Spleen (tissue), 11 donors: Measurements from ENCODE around the gene KCNK5. TPM values are rescaled to one million over a fixed set of nuclear protein-coding genes. Genes with fewer than 3 reads are reported as not detected.

Experiments
- DNase-seq: peaks from one replicate; pipeline ENCODE4 v3.0.0-alpha.2; 2020
- H3K27ac ChIP-seq, 8 donors: fragments of 200-600 bp; sonication (generic) in 7 of 8; 1 replicate in 4 of 8; 2 replicates in 4 of 8; pipeline versions ENCODE4 v1.5.0 to v1.8.0; 2016 to 2021; ENCODE audit warnings: inconsistent platforms in 4 of 8, mild to moderate bottlenecking in 4 of 8, moderate library complexity in 1 of 8
- H3K27me3 ChIP-seq, 7 donors: fragments of 200-600 bp; sonication (generic) in 6 of 7; replicated peaks in 1 of 7; 1 replicate in 4 of 7; 2 replicates in 3 of 7; pipeline versions ENCODE4 v1.5.0 to v1.8.0; 2016 to 2021; ENCODE audit warnings: inconsistent platforms in 3 of 7, mild to moderate bottlenecking in 1 of 7
- H3K36me3 ChIP-seq, 6 donors: fragments of 200-600 bp; sonication (generic) in 5 of 6; 1 replicate in 4 of 6; 2 replicates in 2 of 6; pipeline versions ENCODE4 v1.5.0 to v1.8.0; 2016 to 2021; ENCODE audit warnings: inconsistent platforms in 2 of 6
- H3K4me1 ChIP-seq, 6 donors: fragments of 200-600 bp; sonication (generic) in 5 of 6; 1 replicate in 3 of 6; 2 replicates in 3 of 6; pipeline versions ENCODE4 v1.5.0 to v1.8.0; 2016 to 2021; ENCODE audit warnings: inconsistent platforms in 3 of 6
- H3K4me3 ChIP-seq, 8 donors: fragments of 200-600 bp; sonication (generic) in 7 of 8; 1 replicate in 4 of 8; 2 replicates in 4 of 8; pipeline versions ENCODE4 v1.5.0 to v1.8.0; 2016 to 2021; ENCODE audit warnings: inconsistent platforms in 4 of 8, mild to moderate bottlenecking in 4 of 8, moderate library complexity in 2 of 8
- H3K9me3 ChIP-seq, 8 donors: fragments of 200-600 bp; sonication (generic) in 7 of 8; 1 replicate in 4 of 8; 2 replicates in 4 of 8; pipeline versions ENCODE4 v1.5.0 to v1.8.0; 2016 to 2021; ENCODE audit warnings: inconsistent platforms in 4 of 8
- POLR2A ChIP-seq, 3 donors: fragments of 450-650 bp; IDR thresholded peaks; one replicate each; pipeline ENCODE4 v1.5.1; 2017; ENCODE audit warnings: antibody characterized with exemption in 3 of 3, mild to moderate bottlenecking in 1 of 3
- POLR2AphosphoS5 ChIP-seq, 3 donors: sonication (generic); formaldehyde crosslinking; IDR thresholded peaks; one replicate each; pipeline ENCODE4 v1.5.1; 2017; ENCODE audit warnings: antibody characterized with exemption in 3 of 3
- WGBS, 5 donors: extraction: QIAGEN DNeasy Blood & Tissue Kit in 3 of 5; methylation state at CpG; one replicate each; pipeline versions ENCODE4 v1.1.5 to v1.1.7; 2013 to 2018; 5-methylcytosine and 5-hydroxymethylcytosine counted together
- intact Hi-C: fragments of 100-400 bp; cut with DNase I; formaldehyde crosslinking; loops from one replicate; pipeline ENCODE4 v1.15.0; 2023; ENCODE audit warnings: low total_unique reads
- polyA plus RNA-seq, 3 donors: library from polyadenylated mRNA; stranded (reverse); fragments of 200-250 nt; gene quantifications; one replicate each; pipeline ENCODE4 v1.2.1, GENCODE V29; 2013
- total RNA-seq, 7 donors: library from RNA; depleted of rRNA in 3 of 7; stranded (reverse); fragments of >200 nt in 3 of 7; fragmentation: NEBNext Ultra II Directional in 4 of 7; extraction: Animal tissue kit (Norgen Biotek cat#: 25700) in 4 of 7; gene quantifications; one replicate each; pipeline versions ENCODE4 v1.1.0 to v1.2.1, GENCODE V29; 2016 to 2021
- TF ChIP-seq, protein P1 (sequence below), 11 experiments: fragments of 200-600 bp in 7 of 11; fragments of 450-650 bp in 4 of 11; sonication (generic) in 4 of 11; IDR thresholded peaks in 8 of 11; conservative IDR thresholded peaks in 3 of 11; 1 replicate in 7 of 11; 2 replicates in 4 of 11; pipeline versions ENCODE4 v1.4.0 to v1.8.0; 2016 to 2021; ENCODE audit warnings: antibody characterized with exemption in 11 of 11, inconsistent platforms in 4 of 11, mild to moderate bottlenecking in 1 of 11
- donor health status: healthy with polysubstance abuse.
- donor health status: DM: no; HTN: no; CAD: no; lungs with moderate emphysema.
- donor health status: DM: no; HTN: no; CAD: no.
- donor health status: Bipolar disorder and iron deficiency.
- donor health status: healthy.
- donor health status: DM: no; HTN: no; CAD: no.
- donor health status: DM: yes; HTN: yes; CAD: no.

KCNK5 gene
- total and polyA plus RNA-seq, 10 donors, result 0.52 to 5.9 (median 3.2) TPM

DNA sequence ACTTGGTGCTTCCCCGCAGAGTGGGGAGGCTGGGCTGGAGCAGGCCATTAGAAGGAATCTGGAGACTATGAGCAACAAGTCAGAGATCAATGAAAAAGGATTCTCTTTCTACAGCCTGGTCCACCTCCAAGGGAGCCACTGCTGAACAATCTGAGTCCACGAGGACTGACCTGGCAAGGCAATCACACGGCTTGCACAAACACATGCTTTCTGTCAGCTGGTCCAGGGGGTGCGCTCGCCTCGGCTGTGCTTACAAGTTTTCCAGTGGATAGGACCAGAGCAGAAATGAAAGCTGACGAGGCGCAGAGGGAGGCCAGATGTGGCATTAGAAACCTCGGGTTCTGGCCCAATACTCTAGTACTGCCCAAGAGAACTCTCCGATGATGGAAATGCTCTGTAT lies 18.1 kb downstream of the KCNK5 start:
- Histone ChIP-seq H3K4me1 (peaks cover 0 to 83% (median 29%) of the 10 kb centered on the region in 6 donors), H3K27ac (no peak overlapping the region), H3K27me3 (no peaks in the 10 kb centered on the region), H3K4me3 (no peak overlapping the region), H3K36me3 (no peaks in the 10 kb centered on the region), H3K9me3 (no peaks in the 10 kb centered on the region)
- TF ChIP-seq POLR2A (IDR thresholded peaks at IDR 0.05), result no peak
- no peak for TF ChIP-seq POLR2AphosphoS5 (IDR thresholded peaks at IDR 0.05)
- TF ChIP-seq, protein P1, sequence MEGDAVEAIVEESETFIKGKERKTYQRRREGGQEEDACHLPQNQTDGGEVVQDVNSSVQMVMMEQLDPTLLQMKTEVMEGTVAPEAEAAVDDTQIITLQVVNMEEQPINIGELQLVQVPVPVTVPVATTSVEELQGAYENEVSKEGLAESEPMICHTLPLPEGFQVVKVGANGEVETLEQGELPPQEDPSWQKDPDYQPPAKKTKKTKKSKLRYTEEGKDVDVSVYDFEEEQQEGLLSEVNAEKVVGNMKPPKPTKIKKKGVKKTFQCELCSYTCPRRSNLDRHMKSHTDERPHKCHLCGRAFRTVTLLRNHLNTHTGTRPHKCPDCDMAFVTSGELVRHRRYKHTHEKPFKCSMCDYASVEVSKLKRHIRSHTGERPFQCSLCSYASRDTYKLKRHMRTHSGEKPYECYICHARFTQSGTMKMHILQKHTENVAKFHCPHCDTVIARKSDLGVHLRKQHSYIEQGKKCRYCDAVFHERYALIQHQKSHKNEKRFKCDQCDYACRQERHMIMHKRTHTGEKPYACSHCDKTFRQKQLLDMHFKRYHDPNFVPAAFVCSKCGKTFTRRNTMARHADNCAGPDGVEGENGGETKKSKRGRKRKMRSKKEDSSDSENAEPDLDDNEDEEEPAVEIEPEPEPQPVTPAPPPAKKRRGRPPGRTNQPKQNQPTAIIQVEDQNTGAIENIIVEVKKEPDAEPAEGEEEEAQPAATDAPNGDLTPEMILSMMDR (IDR thresholded peaks at IDR 0.05 in 8 of 11, conservative IDR thresholded peaks at IDR 0.05 in 3 of 11), result no peak
- intact Hi-C loops, result no loop called here
- DNase-seq, result no peak
- 84 to 95% (median 85%) methylated on average over 10 of the region's 10 CpGs for whole genome bisulfite sequencing, 5 donors

DNA sequence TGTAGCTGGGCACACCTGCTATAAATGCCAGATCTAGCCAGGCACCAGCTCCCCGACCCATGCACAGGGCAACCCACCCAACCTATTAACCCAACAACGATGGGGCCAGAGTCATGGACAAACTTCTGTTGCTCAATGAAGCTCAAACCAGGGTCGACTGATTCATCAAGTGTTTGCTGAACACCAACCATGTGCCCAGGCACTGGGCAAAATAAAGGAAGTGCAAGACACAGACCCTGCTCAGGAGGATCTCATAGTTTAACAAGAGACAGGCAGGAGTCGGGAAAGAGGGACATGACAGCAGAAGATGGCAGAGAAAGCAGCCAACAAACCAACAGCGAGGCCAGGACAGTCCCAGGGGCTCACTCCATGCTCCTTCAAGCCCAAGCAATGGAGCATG lies 18.8 kb downstream of the KCNK5 start:
- intact Hi-C loops, result no loop called here
- H3K4me3 ChIP-seq, result no peak overlapping the region
- DNase-seq, result no peak
- H3K36me3 ChIP-seq, result no peaks in the 10 kb centered on the region
- WGBS, 5 donors, result 50 to 72% (median 65%) methylated on average over 5 of the region's 5 CpGs
- H3K4me1 ChIP-seq, result peaks cover 3 to 85% (median 29%) of the 10 kb centered on the region in 6 donors
- H3K9me3 ChIP-seq, result no peaks in the 10 kb centered on the region
- peak overlapping the region in 3 of 8 donors; percentile 21 to 52 (median 33) for H3K27ac ChIP-seq
- H3K27me3 ChIP-seq, result no peaks in the 10 kb centered on the region
- no peak for TF ChIP-seq POLR2A (IDR thresholded peaks at IDR 0.05)
- no peak for TF ChIP-seq POLR2AphosphoS5 (IDR thresholded peaks at IDR 0.05)
- TF ChIP-seq, protein P1 (IDR thresholded peaks at IDR 0.05 in 8 of 11, conservative IDR thresholded peaks at IDR 0.05 in 3 of 11), result no peak

DNA sequence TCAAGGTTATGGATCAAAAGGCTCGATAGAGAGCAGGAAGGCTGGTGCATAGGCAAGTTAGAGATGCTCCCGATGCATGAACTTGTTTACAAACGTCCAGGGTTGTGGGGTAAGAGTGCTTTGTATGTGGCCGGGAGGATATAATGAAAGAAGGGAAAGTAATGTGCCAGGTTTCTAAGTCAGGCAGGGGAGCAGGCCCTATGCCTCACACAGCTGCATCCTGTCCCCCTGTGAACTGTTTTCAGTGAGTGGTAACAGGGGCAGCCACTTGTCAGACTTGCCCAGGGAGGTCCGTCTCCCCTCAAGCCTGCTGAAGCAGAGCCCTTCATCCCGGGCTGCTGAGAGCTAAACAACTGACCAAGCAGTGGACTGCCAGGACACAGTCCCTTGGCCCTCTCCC lies 19.4 kb downstream of the KCNK5 start:
- Histone ChIP-seq H3K27ac (peak overlapping the region in 3 of 8 donors; percentile 21 to 52 (median 33)), H3K4me1 (peaks cover 3 to 83% (median 27%) of the 10 kb centered on the region in 6 donors), H3K27me3 (no peaks in the 10 kb centered on the region), H3K4me3 (no peak overlapping the region), H3K36me3 (no peaks in the 10 kb centered on the region), H3K9me3 (no peaks in the 10 kb centered on the region)
- intact Hi-C loops, result no loop called here
- 24 to 36% (median 25%) methylated on average over 6 of the region's 6 CpGs for whole genome bisulfite sequencing, 5 donors
- DNase-seq, result no peak
- TF ChIP-seq POLR2AphosphoS5 (IDR thresholded peaks at IDR 0.05) (no peak), POLR2A (IDR thresholded peaks at IDR 0.05) (no peak)
- TF ChIP-seq, protein P1 (IDR thresholded peaks at IDR 0.05 in 8 of 11, conservative IDR thresholded peaks at IDR 0.05 in 3 of 11), result no peak

DNA sequence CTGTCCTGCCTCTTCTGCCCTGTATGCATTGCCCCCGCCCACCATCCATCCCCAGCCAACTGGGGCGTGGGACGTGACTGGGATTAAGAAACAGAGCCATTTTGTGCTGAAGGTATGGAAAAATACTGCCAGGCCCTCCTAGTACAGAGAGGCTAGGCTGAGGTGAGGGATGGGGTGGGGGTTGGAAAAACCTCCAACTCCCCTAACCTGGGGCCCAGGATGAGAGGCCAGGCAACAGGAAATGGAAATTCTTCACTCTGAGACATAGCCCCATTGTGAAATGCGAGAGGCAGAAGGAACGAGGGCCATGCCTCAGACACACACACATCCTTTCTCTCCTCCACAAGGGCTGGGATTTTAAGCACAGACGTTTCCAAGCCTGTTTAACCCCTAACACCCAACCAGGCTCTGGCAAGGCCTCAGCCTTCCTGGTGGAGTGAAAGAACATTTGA lies 19.9 kb downstream of the KCNK5 start:
- peaks cover 3 to 78% (median 25%) of the 10 kb centered on the region in 6 donors for H3K4me1 ChIP-seq
- peak overlapping the region in 3 of 8 donors; percentile 21 to 52 (median 33) for H3K27ac ChIP-seq
- DNase-seq, result no peak
- 29 to 53% (median 46%) methylated on average over 6 of the region's 6 CpGs for WGBS, 5 donors
- intact Hi-C loops, result no loop called here
- H3K27me3 ChIP-seq, result no peaks in the 10 kb centered on the region
- H3K4me3 ChIP-seq, result no peak overlapping the region
- H3K9me3 ChIP-seq, result no peaks in the 10 kb centered on the region
- no peak for TF ChIP-seq POLR2AphosphoS5 (IDR thresholded peaks at IDR 0.05)
- H3K36me3 ChIP-seq, result no peaks in the 10 kb centered on the region
